ENCODE measurements around the gene LDLRAD3. TPM values are rescaled to one million over a fixed set of nuclear protein-coding genes. Genes with fewer than 3 reads are reported as not detected.
A peak's percentile ranks its signal among the peaks of the same experiment; 100 is the strongest.

The LDLRAD3 gene
- total RNA-seq, 1 donor from 2014 or later, result 14.9 TPM

DNA sequence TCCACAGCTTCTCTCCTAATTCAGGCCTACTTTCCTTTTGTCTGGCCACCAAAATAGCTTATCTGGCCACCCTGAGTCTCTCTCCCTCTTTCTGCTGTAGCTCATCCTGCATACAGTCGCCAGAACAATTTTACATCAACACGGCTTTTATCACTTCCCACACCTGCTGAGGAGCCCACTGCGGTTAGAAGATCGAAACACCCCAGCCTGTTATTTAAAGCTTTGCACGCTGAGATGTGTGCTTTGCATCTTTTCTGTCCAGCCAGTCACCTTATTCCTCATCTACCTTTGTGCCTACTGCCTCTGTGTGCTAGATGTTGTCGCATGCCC, 249.4 kb downstream of the LDLRAD3 start:
- no peak overlapping the region for H3K4me3 ChIP-seq (ENCODE audit: insufficient read depth, low read depth, low read length)
- DNase-seq (ENCODE audit: low read depth) (no peak), FAIRE-seq (no peak)
- H3K9ac ChIP-seq (ENCODE audit: low read length), result no peak overlapping the region
- Mint-ChIP-seq H3K27me3 (ENCODE audit: low read depth, unreplicated experiment) (peaks cover 3% of the 10 kb centered on the region), H3K4me1 (ENCODE audit: low read depth, unreplicated experiment) (peaks cover 14% of the 10 kb centered on the region), H3K4me3 (ENCODE audit: unreplicated experiment) (no peak overlapping the region), H3K9me3 (ENCODE audit: unreplicated experiment) (no peaks in the 10 kb centered on the region), H3K27ac (ENCODE audit: unreplicated experiment) (no peak overlapping the region), H3K36me3 (ENCODE audit: low read depth, unreplicated experiment) (peaks cover 15% of the 10 kb centered on the region)
- TF ChIP-seq, protein P1, sequence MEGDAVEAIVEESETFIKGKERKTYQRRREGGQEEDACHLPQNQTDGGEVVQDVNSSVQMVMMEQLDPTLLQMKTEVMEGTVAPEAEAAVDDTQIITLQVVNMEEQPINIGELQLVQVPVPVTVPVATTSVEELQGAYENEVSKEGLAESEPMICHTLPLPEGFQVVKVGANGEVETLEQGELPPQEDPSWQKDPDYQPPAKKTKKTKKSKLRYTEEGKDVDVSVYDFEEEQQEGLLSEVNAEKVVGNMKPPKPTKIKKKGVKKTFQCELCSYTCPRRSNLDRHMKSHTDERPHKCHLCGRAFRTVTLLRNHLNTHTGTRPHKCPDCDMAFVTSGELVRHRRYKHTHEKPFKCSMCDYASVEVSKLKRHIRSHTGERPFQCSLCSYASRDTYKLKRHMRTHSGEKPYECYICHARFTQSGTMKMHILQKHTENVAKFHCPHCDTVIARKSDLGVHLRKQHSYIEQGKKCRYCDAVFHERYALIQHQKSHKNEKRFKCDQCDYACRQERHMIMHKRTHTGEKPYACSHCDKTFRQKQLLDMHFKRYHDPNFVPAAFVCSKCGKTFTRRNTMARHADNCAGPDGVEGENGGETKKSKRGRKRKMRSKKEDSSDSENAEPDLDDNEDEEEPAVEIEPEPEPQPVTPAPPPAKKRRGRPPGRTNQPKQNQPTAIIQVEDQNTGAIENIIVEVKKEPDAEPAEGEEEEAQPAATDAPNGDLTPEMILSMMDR (IDR thresholded peaks at IDR 0.05; ENCODE audit: insufficient read depth, low read depth, low read length), result no peak
- TF ChIP-seq EZH2 (IDR thresholded peaks at IDR 0.05; ENCODE audit: insufficient read depth, low read length), result no peak
- H3K27me3 ChIP-seq (ENCODE audit: insufficient read depth, low read length), result no peaks in the 10 kb centered on the region
- no peaks in the 10 kb centered on the region for H3K79me2 ChIP-seq (ENCODE audit: insufficient read depth, low read length)
- H3K36me3 ChIP-seq (ENCODE audit: insufficient read depth, low read length), result no peaks in the 10 kb centered on the region
- H3K4me1 ChIP-seq (ENCODE audit: insufficient read depth, low read length), result no peaks in the 10 kb centered on the region
- H2AFZ ChIP-seq (ENCODE audit: low read depth, low read length), result no peak overlapping the region
- no peak overlapping the region for H3K4me2 ChIP-seq (ENCODE audit: low read length)
- H3K27ac ChIP-seq (ENCODE audit: low read depth, low read length), result no peak overlapping the region
- H3K9me3 ChIP-seq (ENCODE audit: insufficient read depth, low read depth, low read length), result no peaks in the 10 kb centered on the region
- H4K20me1 ChIP-seq (ENCODE audit: insufficient read depth, low read length), result no peaks in the 10 kb centered on the region

DNA sequence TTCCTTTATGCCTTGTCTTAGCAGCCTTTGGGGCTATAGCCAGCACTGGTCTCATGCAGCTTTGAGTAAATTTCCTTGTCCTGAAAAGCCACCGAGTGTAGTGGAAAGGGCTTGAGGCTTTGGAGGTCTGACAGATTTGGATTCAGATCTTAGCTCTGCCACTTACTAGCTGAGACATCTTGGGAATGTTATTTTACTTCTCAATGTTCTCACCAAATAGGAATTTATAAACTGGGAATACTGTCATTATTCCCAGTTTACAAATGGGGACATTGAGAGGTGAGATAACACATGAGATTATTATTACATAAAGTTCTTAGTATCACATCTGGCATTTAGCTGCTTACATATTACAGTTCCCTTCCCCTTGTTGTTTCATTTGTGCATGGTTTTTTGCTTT, 249.9 kb downstream of the LDLRAD3 start:
- H3K27ac Mint-ChIP-seq (ENCODE audit: unreplicated experiment), result no peak overlapping the region
- Histone ChIP-seq H3K4me1 (ENCODE audit: insufficient read depth, low read length) (no peaks in the 10 kb centered on the region), H3K4me2 (ENCODE audit: low read length) (no peak overlapping the region), H3K79me2 (ENCODE audit: insufficient read depth, low read length) (no peaks in the 10 kb centered on the region), H4K20me1 (ENCODE audit: insufficient read depth, low read length) (no peaks in the 10 kb centered on the region), H3K27ac (ENCODE audit: low read depth, low read length) (no peak overlapping the region), H2AFZ (ENCODE audit: low read depth, low read length) (no peak overlapping the region), H3K9me3 (ENCODE audit: insufficient read depth, low read depth, low read length) (no peaks in the 10 kb centered on the region), H3K4me3 (ENCODE audit: insufficient read depth, low read depth, low read length) (no peak overlapping the region), H3K9ac (ENCODE audit: low read length) (no peak overlapping the region), H3K36me3 (ENCODE audit: insufficient read depth, low read length) (no peaks in the 10 kb centered on the region), H3K27me3 (ENCODE audit: insufficient read depth, low read length) (no peaks in the 10 kb centered on the region)
- no peak overlapping the region for H3K4me3 Mint-ChIP-seq (ENCODE audit: unreplicated experiment)
- no peaks in the 10 kb centered on the region for H3K9me3 Mint-ChIP-seq (ENCODE audit: unreplicated experiment)
- H3K27me3 Mint-ChIP-seq (ENCODE audit: low read depth, unreplicated experiment), result peaks cover 3% of the 10 kb centered on the region
- H3K4me1 Mint-ChIP-seq (ENCODE audit: low read depth, unreplicated experiment), result peaks cover 14% of the 10 kb centered on the region
- peaks cover 13% of the 10 kb centered on the region for H3K36me3 Mint-ChIP-seq (ENCODE audit: low read depth, unreplicated experiment)
- no peak for FAIRE-seq
- TF ChIP-seq, protein P1 (IDR thresholded peaks at IDR 0.05; ENCODE audit: insufficient read depth, low read depth, low read length), result no peak
- no peak for TF ChIP-seq EZH2 (IDR thresholded peaks at IDR 0.05; ENCODE audit: insufficient read depth, low read length)
- DNase-seq (ENCODE audit: low read depth), result peak; percentile 22

DNA sequence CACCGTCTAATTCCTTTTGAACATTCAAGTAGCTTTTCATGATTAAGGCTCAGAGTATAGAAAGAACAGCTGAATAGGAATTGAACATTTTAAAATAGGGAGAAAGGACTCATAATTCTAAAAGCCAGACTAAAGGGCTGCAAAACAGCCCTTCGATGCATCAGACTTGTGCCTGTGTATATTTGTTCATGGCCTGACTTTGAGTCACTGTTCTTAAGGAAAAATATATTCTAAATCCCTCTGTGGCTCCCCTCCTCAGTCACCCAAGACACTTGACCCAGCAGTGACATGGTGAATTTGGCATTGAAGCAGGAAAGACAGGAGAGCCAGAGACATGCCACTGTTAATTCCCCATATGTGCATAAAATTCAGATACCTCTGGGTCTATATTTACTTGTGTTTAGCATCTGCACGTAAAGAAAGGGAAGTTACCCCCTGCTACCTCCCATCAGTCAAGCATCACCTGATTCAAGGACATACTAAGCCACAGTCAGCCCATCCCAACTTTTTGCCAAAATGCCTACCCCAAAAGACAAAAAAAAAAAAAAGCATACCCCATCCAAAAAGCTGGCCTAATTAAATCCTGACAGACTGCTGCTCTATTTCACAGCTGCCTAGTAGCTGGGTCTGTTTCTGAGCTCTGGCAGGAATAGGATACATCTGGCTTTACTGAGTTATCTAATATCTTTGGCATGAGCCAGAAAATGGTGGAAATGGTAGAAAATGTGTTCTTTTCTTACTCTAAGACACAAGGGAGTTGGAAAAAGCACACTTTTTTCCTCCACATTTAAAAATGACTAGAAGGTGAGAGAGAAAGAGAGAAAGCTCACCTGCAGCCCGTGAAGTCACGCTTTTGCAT, 251.9 kb downstream of the LDLRAD3 start:
- DNase-seq (ENCODE audit: low read depth) (no peak), FAIRE-seq (no peak)
- no peaks in the 10 kb centered on the region for H3K4me1 ChIP-seq (ENCODE audit: insufficient read depth, low read length)
- no peak overlapping the region for H3K27ac ChIP-seq (ENCODE audit: low read depth, low read length)
- no peak overlapping the region for H3K4me2 ChIP-seq (ENCODE audit: low read length)
- Mint-ChIP-seq H3K4me1 (ENCODE audit: low read depth, unreplicated experiment) (peaks cover 14% of the 10 kb centered on the region), H3K36me3 (ENCODE audit: low read depth, unreplicated experiment) (peaks cover 13% of the 10 kb centered on the region), H3K27ac (ENCODE audit: unreplicated experiment) (no peak overlapping the region), H3K4me3 (ENCODE audit: unreplicated experiment) (no peak overlapping the region), H3K9me3 (ENCODE audit: unreplicated experiment) (no peaks in the 10 kb centered on the region), H3K27me3 (ENCODE audit: low read depth, unreplicated experiment) (no peaks in the 10 kb centered on the region)
- no peaks in the 10 kb centered on the region for H3K9me3 ChIP-seq (ENCODE audit: insufficient read depth, low read depth, low read length)
- TF ChIP-seq, protein P1 (IDR thresholded peaks at IDR 0.05; ENCODE audit: insufficient read depth, low read depth, low read length), result no peak
- TF ChIP-seq EZH2 (IDR thresholded peaks at IDR 0.05; ENCODE audit: insufficient read depth, low read length), result no peak
- no peak overlapping the region for H3K9ac ChIP-seq (ENCODE audit: low read length)
- H3K27me3 ChIP-seq (ENCODE audit: insufficient read depth, low read length), result no peaks in the 10 kb centered on the region
- no peaks in the 10 kb centered on the region for H3K36me3 ChIP-seq (ENCODE audit: insufficient read depth, low read length)
- no peaks in the 10 kb centered on the region for H3K79me2 ChIP-seq (ENCODE audit: insufficient read depth, low read length)
- no peaks in the 10 kb centered on the region for H4K20me1 ChIP-seq (ENCODE audit: insufficient read depth, low read length)
- H2AFZ ChIP-seq (ENCODE audit: low read depth, low read length), result no peak overlapping the region
- H3K4me3 ChIP-seq (ENCODE audit: insufficient read depth, low read depth, low read length), result no peak overlapping the region
